Neuronal stem cell (in vitro differentiated cells): Measurements from ENCODE around the gene NLGN1.

Experiments
- DNase-seq: peaks from one replicate; pipeline ENCODE4 v3.0.0-alpha.2; 2013; ENCODE audit warnings: low spot score
- H2AFZ ChIP-seq: one replicate; pipeline ENCODE4 v1.6.1; 2013; ENCODE audit warnings: mild to moderate bottlenecking, low read length, inconsistent platforms
- H2AK5ac ChIP-seq: 2 replicates; pipeline ENCODE4 v1.6.1; 2013; ENCODE audit warnings: low read depth, mild to moderate bottlenecking, inconsistent platforms, low read length, moderate library complexity, mixed read lengths
- H2BK120ac ChIP-seq: 2 replicates; pipeline ENCODE4 v1.6.1; 2013; ENCODE audit warnings: low read depth, mild to moderate bottlenecking, inconsistent platforms, low read length, moderate library complexity, mixed read lengths
- H2BK12ac ChIP-seq: one replicate; pipeline ENCODE4 v1.6.1; 2013; ENCODE audit warnings: low read length, inconsistent platforms
- H2BK15ac ChIP-seq: 2 replicates; pipeline ENCODE4 v1.6.1; 2013; ENCODE audit warnings: mild to moderate bottlenecking, low read length, inconsistent platforms, mixed read lengths
- H2BK5ac ChIP-seq: one replicate; pipeline ENCODE4 v1.6.1; 2013; ENCODE audit warnings: inconsistent platforms, mild to moderate bottlenecking, low read length, moderate library complexity
- H3K14ac ChIP-seq: one replicate; pipeline ENCODE4 v1.6.1; 2013; ENCODE audit warnings: low read length, inconsistent platforms
- H3K18ac ChIP-seq: 2 replicates; pipeline ENCODE4 v1.6.1; 2013; ENCODE audit warnings: low read length, inconsistent platforms
- H3K23ac ChIP-seq: 2 replicates; pipeline ENCODE4 v1.6.1; 2013; ENCODE audit warnings: low read depth, mild to moderate bottlenecking, mixed read lengths, low read length, inconsistent platforms; ENCODE audit not compliant: poor library complexity
- H3K27ac ChIP-seq: replicated peaks from 3 replicates; pipeline ENCODE4 v1.5.1; 2013; ENCODE audit warnings: low read length, inconsistent platforms
- H3K27me3 ChIP-seq, 3 experiments: 2 replicates each; pipeline ENCODE4 v1.6.1; 2013; ENCODE audit warnings: low read length in 3 of 3, mild to moderate bottlenecking in 2 of 3, inconsistent platforms in 1 of 3, low read depth in 1 of 3, mixed read lengths in 1 of 3, moderate library complexity in 1 of 3; ENCODE audit not compliant: control insufficient read depth in 3 of 3, insufficient read depth in 3 of 3
- H3K36me3 ChIP-seq, 2 donors: replicated peaks in 1 of 2; 2 replicates each; pipeline ENCODE4 v1.6.1; 2013; ENCODE audit warnings: low read length in 2 of 2; ENCODE audit not compliant: control insufficient read depth in 2 of 2, insufficient read depth in 2 of 2
- H3K4ac ChIP-seq: 2 replicates; pipeline ENCODE4 v1.6.1; 2013; ENCODE audit warnings: inconsistent platforms, mild to moderate bottlenecking, low read length, moderate library complexity
- H3K4me1 ChIP-seq, 2 donors: 1 replicate in 1 of 2; 2 replicates in 1 of 2; pipeline ENCODE4 v1.6.1; 2013; ENCODE audit warnings: low read length in 2 of 2, low read depth in 1 of 2; ENCODE audit not compliant: control insufficient read depth in 2 of 2, insufficient read depth in 1 of 2
- H3K4me2 ChIP-seq: one replicate; pipeline ENCODE4 v1.6.1; 2013; ENCODE audit warnings: mild to moderate bottlenecking, low read length, inconsistent platforms; ENCODE audit not compliant: insufficient read depth, poor library complexity, severe bottlenecking
- H3K4me3 ChIP-seq, 2 donors: 2 replicates each; pipeline ENCODE4 v1.5.1; 2013; ENCODE audit warnings: low read length in 2 of 2, mild to moderate bottlenecking in 2 of 2, inconsistent platforms in 1 of 2, moderate library complexity in 1 of 2
- H3K79me1 ChIP-seq: one replicate; pipeline ENCODE4 v1.6.1; 2013; ENCODE audit warnings: low read depth, mild to moderate bottlenecking, inconsistent platforms, low read length, moderate library complexity
- H3K9ac ChIP-seq: one replicate; pipeline ENCODE4 v1.6.1; 2013; ENCODE audit warnings: mild to moderate bottlenecking, low read depth, low read length, inconsistent platforms; ENCODE audit not compliant: poor library complexity
- H3K9me3 ChIP-seq, 2 donors: replicated peaks in 1 of 2; 2 replicates each; pipeline versions ENCODE3 to v1.6.1; 2013; ENCODE audit warnings: low read length in 2 of 2, mild to moderate bottlenecking in 2 of 2, inconsistent platforms in 1 of 2, low read depth in 1 of 2, mixed read lengths in 1 of 2, moderate library complexity in 1 of 2; ENCODE audit not compliant: control insufficient read depth in 2 of 2, insufficient read depth in 1 of 2
- H4K8ac ChIP-seq: one replicate; pipeline ENCODE4 v1.6.1; 2013; ENCODE audit warnings: low read depth, mild to moderate bottlenecking, inconsistent platforms, low read length, moderate library complexity
- H4K91ac ChIP-seq: one replicate; pipeline ENCODE4 v1.6.1; 2013; ENCODE audit warnings: low read length, low read depth, mild to moderate bottlenecking, inconsistent platforms; ENCODE audit not compliant: poor library complexity
- WGBS, 2 donors: extraction: QIAGEN DNeasy Blood & Tissue Kit; methylation state at CpG; one replicate each; pipeline ENCODE4 v1.1.7; 2013; ENCODE audit warnings: missing lambda C conversion rate in 2 of 2, mixed read lengths in 1 of 2; ENCODE audit not compliant: insufficient read length in 2 of 2, insufficient replicate concordance in 1 of 2; ENCODE audit errors: extremely low coverage in 2 of 2; 5-methylcytosine and 5-hydroxymethylcytosine counted together

NLGN1 gene

DNA sequence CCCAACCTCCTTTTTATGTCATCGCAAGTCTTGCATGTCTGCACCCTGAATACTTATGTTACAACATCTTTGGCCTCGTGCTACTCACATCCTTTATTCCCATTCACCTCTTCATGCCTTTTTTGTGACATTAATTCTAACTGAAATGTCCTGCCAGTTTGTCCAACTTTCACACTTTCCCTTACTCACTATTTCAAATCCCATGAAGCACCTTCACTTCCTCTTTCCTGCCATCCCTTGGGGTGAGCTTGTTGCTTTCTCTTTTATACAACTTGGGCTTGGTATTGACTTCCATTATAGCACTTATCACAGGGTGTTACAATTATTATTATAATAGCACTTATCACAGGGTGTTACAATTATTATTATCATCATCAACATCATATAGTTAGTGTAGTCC is 496.3 kb downstream of the NLGN1 start:
- H3K14ac ChIP-seq, result no peak overlapping the region
- no peak overlapping the region for H2BK15ac ChIP-seq
- H3K9me3 ChIP-seq, result no peaks in the 10 kb centered on the region
- H2AK5ac ChIP-seq, result no peak overlapping the region
- H3K27me3 ChIP-seq, result no peaks in the 10 kb centered on the region
- no peaks in the 10 kb centered on the region for H3K36me3 ChIP-seq
- no peak overlapping the region for H3K4me3 ChIP-seq
- H3K27ac ChIP-seq, result no peak overlapping the region
- no peak overlapping the region for H3K9ac ChIP-seq
- peaks cover 3 to 7% of the 10 kb centered on the region in 2 donors for H3K4me1 ChIP-seq
- H3K23ac ChIP-seq, result no peak overlapping the region
- no CpG with 5 or more reads among the region's 2 CpGs for WGBS, 2 donors
- no peaks in the 10 kb centered on the region for H3K79me1 ChIP-seq
- H2BK5ac ChIP-seq, result no peak overlapping the region
- H4K91ac ChIP-seq, result no peak overlapping the region
- H2AFZ ChIP-seq, result no peak overlapping the region
- H3K18ac ChIP-seq, result no peak overlapping the region
- H3K4ac ChIP-seq, result no peak overlapping the region
- H4K8ac ChIP-seq, result no peak overlapping the region
- H2BK120ac ChIP-seq, result no peak overlapping the region
- no peak for DNase-seq
- H2BK12ac ChIP-seq, result no peak overlapping the region
- no peak overlapping the region for H3K4me2 ChIP-seq

DNA sequence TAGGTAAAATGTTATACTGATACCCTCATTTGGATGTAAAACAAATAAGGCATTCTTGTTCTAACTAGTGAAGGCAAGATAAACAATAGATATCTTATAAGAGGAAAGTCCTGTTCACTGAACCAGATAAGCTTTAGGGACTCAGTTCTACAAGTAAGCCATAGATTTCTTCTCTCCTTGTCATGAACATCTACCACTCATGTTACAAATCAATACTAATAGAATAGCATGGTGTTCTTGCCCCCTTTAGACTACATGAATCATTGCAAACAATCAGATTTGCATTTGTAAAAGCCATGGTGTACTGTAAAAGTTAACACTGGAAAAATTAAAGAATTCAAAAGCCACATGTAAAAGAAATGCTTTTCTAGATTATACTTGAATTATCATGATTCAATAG is 500.1 kb downstream of the NLGN1 start:
- H3K4me2 ChIP-seq, result no peak overlapping the region
- H3K27ac ChIP-seq, result no peak overlapping the region
- no peak overlapping the region for H2BK120ac ChIP-seq
- no peak overlapping the region for H2BK15ac ChIP-seq
- H3K9ac ChIP-seq, result no peak overlapping the region
- no peaks in the 10 kb centered on the region for H3K9me3 ChIP-seq
- H3K27me3 ChIP-seq, result no peaks in the 10 kb centered on the region
- H3K79me1 ChIP-seq, result no peaks in the 10 kb centered on the region
- no peak overlapping the region for H2AK5ac ChIP-seq
- H2BK5ac ChIP-seq, result no peak overlapping the region
- H2AFZ ChIP-seq, result no peak overlapping the region
- H3K4me1 ChIP-seq, result peaks cover under 1 to 2% of the 10 kb centered on the region in 2 donors
- H4K91ac ChIP-seq, result no peak overlapping the region
- H4K8ac ChIP-seq, result no peak overlapping the region
- no peak overlapping the region for H3K23ac ChIP-seq
- H3K36me3 ChIP-seq, result no peaks in the 10 kb centered on the region
- H2BK12ac ChIP-seq, result no peak overlapping the region
- no peak for DNase-seq
- H3K4me3 ChIP-seq, result no peak overlapping the region
- no peak overlapping the region for H3K18ac ChIP-seq
- H3K14ac ChIP-seq, result no peak overlapping the region
- H3K4ac ChIP-seq, result no peak overlapping the region

DNA sequence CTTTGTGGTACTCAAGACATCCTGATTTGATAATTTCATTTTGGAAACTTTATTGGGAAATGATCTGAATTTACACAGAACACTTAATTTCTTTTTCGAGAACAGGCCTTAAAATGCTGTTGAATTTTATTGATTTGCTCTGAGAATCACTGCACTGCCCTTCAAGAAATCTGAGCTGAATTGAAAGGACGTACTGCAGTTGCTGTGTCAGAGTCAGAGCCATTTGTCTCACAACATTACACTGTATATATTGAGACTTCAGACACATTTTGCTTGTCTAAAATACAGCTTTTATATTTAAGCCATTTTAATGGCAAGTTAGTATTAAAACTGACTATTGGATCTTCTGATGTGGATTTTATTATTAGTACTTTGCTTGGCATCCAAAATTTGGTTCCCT is 504.1 kb downstream of the NLGN1 start:
- Histone ChIP-seq H3K79me1 (no peaks in the 10 kb centered on the region), H4K91ac (no peak overlapping the region), H3K14ac (no peak overlapping the region), H3K27ac (no peak overlapping the region), H2BK5ac (no peak overlapping the region), H2AFZ (no peak overlapping the region), H3K4ac (no peak overlapping the region), H2BK15ac (no peak overlapping the region), H3K18ac (no peak overlapping the region), H3K4me1 (peaks cover 4 to 9% of the 10 kb centered on the region in 2 donors), H2BK120ac (no peak overlapping the region), H3K27me3 (no peaks in the 10 kb centered on the region), H3K9me3 (peaks cover 0 to 1% of the 10 kb centered on the region in 2 donors), H3K4me3 (no peak overlapping the region), H3K4me2 (no peak overlapping the region), H3K23ac (no peak overlapping the region), H4K8ac (no peak overlapping the region), H3K9ac (no peak overlapping the region), H3K36me3 (no peaks in the 10 kb centered on the region), H2BK12ac (no peak overlapping the region), H2AK5ac (no peak overlapping the region)
- WGBS, 2 donors, result no CpG with 5 or more reads among the region's 2 CpGs
- DNase-seq, result no peak

DNA sequence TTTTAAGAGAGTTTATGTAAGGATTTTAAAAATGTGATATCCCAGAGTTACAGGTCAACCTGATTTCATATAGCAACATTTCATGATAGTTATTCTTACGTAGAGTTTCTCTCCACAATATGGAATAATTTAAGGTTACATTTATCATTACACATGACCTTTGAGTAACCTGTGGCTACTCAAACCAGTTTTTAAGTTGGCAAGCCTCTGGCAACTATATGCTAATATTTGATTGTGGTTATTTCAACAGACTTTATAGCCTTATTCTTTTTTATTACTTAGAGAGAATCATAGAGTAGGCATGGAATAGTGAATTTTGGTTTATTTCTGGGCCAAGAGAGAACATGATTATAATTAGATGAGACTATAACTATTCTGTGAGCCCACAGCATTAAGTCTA is 504.9 kb downstream of the NLGN1 start:
- H3K27me3 ChIP-seq, result no peaks in the 10 kb centered on the region
- no peak overlapping the region for H2BK15ac ChIP-seq
- no peak overlapping the region for H2AK5ac ChIP-seq
- no peak overlapping the region for H3K4ac ChIP-seq
- peaks cover 4 to 9% of the 10 kb centered on the region in 2 donors for H3K4me1 ChIP-seq
- H3K9ac ChIP-seq, result no peak overlapping the region
- H2BK5ac ChIP-seq, result no peak overlapping the region
- no peaks in the 10 kb centered on the region for H3K36me3 ChIP-seq
- no CpG with 5 or more reads among the region's 1 CpG for WGBS, 2 donors
- H3K4me3 ChIP-seq, result no peak overlapping the region
- H2BK12ac ChIP-seq, result no peak overlapping the region
- no peak for DNase-seq
- H3K9me3 ChIP-seq, result peaks cover 0 to 2% of the 10 kb centered on the region in 2 donors
- H3K4me2 ChIP-seq, result no peak overlapping the region
- no peak overlapping the region for H3K18ac ChIP-seq
- no peak overlapping the region for H4K8ac ChIP-seq
- no peak overlapping the region for H2AFZ ChIP-seq
- no peak overlapping the region for H3K23ac ChIP-seq
- H3K27ac ChIP-seq, result no peak overlapping the region
- H3K79me1 ChIP-seq, result no peaks in the 10 kb centered on the region
- no peak overlapping the region for H3K14ac ChIP-seq
- no peak overlapping the region for H2BK120ac ChIP-seq
- no peak overlapping the region for H4K91ac ChIP-seq
